ENCODE results near the gene SENP2.
"Not testable (repeated sequence)": the region's sequence is repeated elsewhere in the genome, so short reads cannot be mapped to it uniquely, and the experiment has no call there.

Gene SENP2

GRCh38 chr3:185647880-185648210, 61.8 kb downstream of the SENP2 start:
- DNase-seq (ENCODE audit: low spot score), result no peak

DNA sequence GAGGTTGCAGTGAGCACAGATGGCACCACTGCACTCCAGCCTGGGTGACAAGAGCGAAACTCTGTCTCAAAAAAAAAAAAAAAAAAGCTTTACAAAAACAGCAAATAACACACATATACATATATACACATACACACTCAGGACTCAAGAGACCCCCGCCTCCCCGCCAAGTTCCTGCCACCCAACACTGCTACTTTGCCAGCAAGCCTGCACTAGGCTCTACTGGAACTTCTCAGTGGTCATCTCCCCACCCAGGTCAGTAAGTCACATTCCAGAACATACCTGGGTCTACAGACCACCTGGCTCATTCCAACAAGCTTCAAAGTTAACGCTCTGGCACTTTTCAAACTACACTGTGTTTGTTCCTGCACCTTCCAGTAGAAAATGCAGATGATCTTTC, 62.3 kb downstream of the SENP2 start:
- DNase-seq (ENCODE audit: low spot score), result no peak

DNA sequence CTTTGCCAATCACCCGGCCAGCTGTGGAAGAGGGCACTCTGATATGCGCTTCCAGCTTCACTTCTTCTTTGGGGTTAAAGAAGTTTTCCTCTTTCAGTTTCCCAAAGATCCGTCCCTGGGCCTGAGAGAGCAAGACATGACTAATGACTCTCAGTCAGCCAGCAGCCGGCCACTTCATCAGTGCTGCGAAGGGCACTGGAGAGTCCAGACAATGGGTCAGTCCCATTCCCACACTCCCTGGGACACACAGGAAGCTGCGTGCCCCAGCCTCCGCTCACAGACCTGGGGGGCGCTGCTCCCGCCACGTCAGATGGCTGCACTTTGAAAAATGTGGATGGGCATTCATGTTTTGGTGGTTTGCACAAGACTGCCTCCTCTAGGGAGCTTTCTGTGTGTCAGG, 63.3 kb downstream of the SENP2 start:
- DNase-seq (ENCODE audit: low spot score), result no peak

GRCh38 chr3:185651971-185652370, 65.9 kb downstream of the SENP2 start:
- DNase-seq (ENCODE audit: low spot score), result no peak

- no peak for DNase-seq (ENCODE audit: low spot score)
Observed at GRCh38 chr3:185653949-185654757, 68.1 kb downstream of the SENP2 start.

GRCh38 chr3:185654758-185655145, 68.7 kb downstream of the SENP2 start:
- DNase-seq (ENCODE audit: low spot score), result no peak

GRCh38 chr3:185655426-185656320, 69.6 kb downstream of the SENP2 start:
- DNase-seq (ENCODE audit: low spot score), result no peak

- DNase-seq (ENCODE audit: low spot score), result peak; percentile 95
Observed at GRCh38 chr3:185656321-185656840, 70.3 kb downstream of the SENP2 start.

- no peak for DNase-seq (ENCODE audit: low spot score)
Observed at GRCh38 chr3:185657211-185657610, 71.1 kb downstream of the SENP2 start.

DNA sequence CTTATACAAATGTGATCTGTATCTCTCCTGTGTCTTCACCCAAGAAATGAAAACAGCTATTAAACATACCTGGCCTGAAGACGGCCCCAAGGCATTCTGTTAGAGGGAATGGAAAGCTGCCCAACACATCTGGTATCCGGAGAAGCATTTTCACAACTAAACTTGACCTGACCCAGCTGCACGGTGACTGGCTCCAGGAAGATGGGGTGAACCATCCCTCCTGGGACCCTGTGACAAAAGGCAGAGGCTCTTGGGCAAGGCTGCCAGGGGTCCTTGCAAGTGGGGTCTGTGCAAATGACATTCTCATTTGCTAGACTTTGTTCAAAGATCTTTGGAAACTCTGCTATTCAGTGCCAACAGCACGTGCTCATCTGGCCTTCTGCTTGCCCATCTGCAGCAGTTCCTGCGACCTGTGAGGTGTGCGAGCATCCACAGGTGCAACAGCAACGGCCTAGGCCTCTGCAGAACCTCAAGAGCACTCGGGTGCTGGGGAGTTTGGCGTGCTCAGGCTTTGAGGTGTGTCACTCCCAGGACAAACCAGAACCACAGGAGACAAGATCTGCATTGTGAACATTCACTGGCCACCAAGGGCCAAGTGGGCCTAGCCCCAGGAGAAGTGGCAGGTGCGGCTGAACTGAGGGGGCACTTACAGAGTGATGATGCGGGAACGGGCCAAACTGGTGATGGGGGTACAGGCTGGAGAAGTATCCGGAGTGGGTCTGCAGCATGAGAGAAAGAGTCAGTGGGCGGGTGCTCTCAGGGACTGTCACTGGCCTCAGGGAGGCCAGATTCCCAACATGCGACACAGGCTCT, 71.8 kb downstream of the SENP2 start:
- no peak for DNase-seq (ENCODE audit: low spot score)

DNA sequence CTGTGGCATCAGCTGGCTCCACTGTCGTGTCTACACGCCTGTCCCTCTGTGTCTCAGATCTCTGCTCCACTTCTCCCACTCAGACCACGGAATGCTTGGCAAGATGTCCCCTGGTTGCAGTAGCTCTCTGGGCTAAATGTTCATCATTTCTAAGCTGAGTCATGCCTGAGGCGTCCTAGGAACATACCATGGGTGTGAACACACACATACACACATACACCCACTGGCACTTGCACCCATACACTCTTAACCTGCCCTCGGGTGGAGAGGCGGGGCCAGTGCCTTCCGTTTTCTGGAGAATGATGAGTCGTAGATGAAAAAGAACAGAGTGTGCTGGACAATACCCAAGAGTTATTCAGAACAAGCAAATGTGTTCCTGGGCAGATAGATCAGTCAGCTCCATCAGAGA, 72.4 kb downstream of the SENP2 start:
- DNase-seq (ENCODE audit: low spot score), result peak; percentile 96

GRCh38 chr3:185658943-185659342, 72.8 kb downstream of the SENP2 start:
- DNase-seq (ENCODE audit: low spot score), result no peak

- peak; percentile 75 for DNase-seq (ENCODE audit: low spot score)
Observed at GRCh38 chr3:185659942-185660921, 74.1 kb downstream of the SENP2 start.

DNA sequence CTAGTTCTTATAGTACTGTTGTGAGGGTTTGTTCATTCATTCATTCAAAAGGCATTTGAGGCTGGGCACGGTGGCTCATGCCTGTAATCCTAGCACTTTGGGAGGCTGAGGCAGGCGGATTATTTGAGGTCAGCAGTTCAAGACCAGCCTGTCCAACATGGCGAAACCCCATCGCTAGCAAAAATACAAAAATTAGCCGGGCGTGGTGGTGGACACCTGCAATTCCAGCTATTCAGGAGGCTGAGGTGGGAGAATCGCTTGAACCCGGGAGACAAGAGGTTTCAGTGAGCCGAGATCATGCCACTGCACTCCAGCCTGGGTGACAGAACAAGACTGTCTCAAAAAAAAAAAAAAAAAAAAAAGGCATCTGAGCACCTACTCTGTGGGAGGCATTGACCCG, 75.2 kb downstream of the SENP2 start:
- DNase-seq (ENCODE audit: low spot score), result not testable (repeated sequence)

- no peak for DNase-seq (ENCODE audit: low spot score)
Observed at GRCh38 chr3:185661772-185662171, 75.7 kb downstream of the SENP2 start.

DNA sequence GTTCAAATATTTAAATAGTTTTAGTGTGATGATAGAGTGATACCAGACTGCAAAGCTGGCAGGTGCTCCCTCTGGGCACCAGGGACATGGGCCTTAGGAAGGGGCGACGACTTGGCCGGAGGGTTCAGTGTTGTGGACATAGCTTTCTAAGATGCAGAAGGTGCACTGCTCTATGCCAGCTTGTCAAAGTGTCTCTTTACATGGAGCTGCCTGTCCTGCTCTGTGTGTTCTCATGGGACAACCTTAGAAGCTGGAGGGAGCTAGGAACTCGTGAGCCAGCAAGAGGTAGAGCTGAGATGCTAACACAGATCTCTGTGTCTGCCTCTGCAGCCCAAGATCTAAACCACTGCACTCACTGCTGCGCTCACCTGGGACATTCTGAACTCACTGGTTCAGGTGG, 77.8 kb downstream of the SENP2 start:
- DNase-seq (ENCODE audit: low spot score), result no peak

DNA sequence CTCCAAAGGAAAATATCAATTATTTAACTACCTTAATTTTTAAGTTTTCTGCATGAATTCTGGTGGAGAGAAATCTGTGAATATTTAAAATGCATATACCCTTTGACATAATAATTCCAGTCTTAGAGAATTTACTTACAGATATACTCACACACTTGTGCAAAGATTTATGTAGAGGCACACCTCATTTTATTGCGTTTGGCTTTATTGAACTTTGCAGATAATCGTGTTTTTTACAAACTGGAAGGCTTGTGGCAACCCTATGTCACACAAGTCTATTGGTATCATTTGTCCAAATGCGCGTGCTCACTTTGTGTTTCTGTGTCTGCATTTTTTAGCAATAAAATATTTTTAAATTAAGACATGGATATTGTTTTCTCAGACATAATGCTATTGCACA, 81.5 kb downstream of the SENP2 start:
- no peak for DNase-seq (ENCODE audit: low spot score)

DNA sequence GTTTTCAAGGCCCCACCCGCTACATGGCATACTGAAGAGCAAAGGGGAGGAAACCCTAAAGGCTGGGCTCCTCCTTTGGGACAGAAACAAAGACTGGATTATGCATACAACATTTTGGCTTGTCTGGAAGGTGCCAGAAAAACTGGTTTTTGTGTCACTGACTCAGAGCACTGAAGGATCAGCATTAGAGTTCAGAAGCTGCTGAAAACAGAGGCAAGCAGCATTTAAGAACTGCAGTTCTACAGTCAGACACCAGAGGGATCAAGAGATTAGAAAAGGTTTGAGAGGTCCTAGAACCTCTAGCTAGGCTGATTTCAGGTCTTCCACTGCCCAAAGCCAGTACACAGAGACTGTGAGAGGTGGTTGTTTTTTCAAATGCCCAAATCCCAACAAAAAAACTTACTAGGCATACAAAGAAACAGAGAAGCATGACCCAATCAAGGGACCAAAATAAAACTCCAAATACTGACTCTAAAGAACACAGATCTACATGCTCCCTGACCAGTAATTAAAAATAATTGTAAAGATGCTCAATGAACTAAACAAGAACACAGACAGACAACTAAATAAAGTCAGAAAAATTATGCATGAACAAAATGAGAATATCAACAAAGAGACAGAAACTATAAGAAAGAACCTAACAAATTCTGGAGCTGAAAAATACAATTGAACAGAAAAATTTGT, 91.2 kb downstream of the SENP2 start:
- peak; percentile 83 for DNase-seq (ENCODE audit: low spot score)

- no peak for DNase-seq (ENCODE audit: low spot score)
Observed at GRCh38 chr3:185678027-185678426, 91.9 kb downstream of the SENP2 start.

DNA sequence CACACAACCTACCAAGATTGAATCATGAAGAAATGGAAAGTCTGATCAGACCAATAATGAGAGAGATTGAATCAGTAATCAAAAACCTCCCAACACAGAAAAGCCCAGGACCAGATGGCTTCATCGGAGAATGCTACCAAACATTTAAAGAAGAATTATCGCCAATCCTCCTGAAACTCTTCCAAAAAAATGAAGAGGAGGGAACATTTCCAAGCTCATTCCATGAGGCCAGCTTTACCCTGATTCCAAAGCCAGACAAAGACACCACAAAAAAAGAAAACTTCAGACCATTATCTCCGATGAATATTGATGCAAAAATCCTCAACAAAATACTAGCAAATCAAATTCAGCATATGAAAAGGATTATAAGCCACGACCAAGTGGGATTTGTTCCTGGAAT, 94.1 kb downstream of the SENP2 start:
- DNase-seq (ENCODE audit: low spot score), result no peak

Data from AG08395 (cell line).